Testis (tissue), 3 donors: ENCODE results near the gene WDR62. TPM values are rescaled to one million over a fixed set of nuclear protein-coding genes. Genes with fewer than 3 reads are reported as not detected.
A peak's percentile ranks its signal among the peaks of the same experiment; 100 is the strongest.

Source experiments
- DNase-seq: peaks from one replicate; pipeline ENCODE4 v3.0.0-alpha.2; 2019
- H3K27ac ChIP-seq, 2 donors: fragments of 200-600 bp; sonication (generic); one replicate each; pipeline ENCODE4 v1.5.1; 2019
- H3K27me3 ChIP-seq: fragments of 200-600 bp; sonication (generic); one replicate; pipeline ENCODE4 v1.5.1; 2019
- H3K36me3 ChIP-seq: fragments of 200-600 bp; sonication (generic); one replicate; pipeline ENCODE4 v1.5.1; 2017; ENCODE audit warnings: low read depth; ENCODE audit errors: missing control alignments
- H3K4me1 ChIP-seq: fragments of 200-600 bp; sonication (generic); one replicate; pipeline ENCODE4 v1.5.1; 2019
- H3K4me3 ChIP-seq, 2 donors: fragments of 200-600 bp; sonication (generic); one replicate each; pipeline ENCODE4 v1.5.1; 2017 to 2019
- H3K9me3 ChIP-seq: fragments of 200-600 bp; sonication (generic); one replicate; pipeline ENCODE4 v1.5.1; 2017
- CTCF ChIP-seq, 3 experiments: fragments of 450-650 bp in 2 of 3; fragments of 200-600 bp in 1 of 3; sonication (generic) in 1 of 3; IDR thresholded peaks; one replicate each; pipeline ENCODE4 v1.5.1; 2016 to 2019; ENCODE audit warnings: antibody characterized with exemption in 3 of 3, mild to moderate bottlenecking in 2 of 3, moderate library complexity in 1 of 3
- POLR2A ChIP-seq: fragments of 450-650 bp; IDR thresholded peaks from one replicate; pipeline ENCODE4 v1.6.1; 2017; ENCODE audit warnings: antibody characterized with exemption, mild to moderate bottlenecking, moderate library complexity
- WGBS, 2 donors: methylation state at CpG; one replicate each; pipeline ENCODE4 v1.1.5; 2018; 5-methylcytosine and 5-hydroxymethylcytosine counted together
- intact Hi-C: fragments of 100-400 bp; cut with DNase I; formaldehyde crosslinking; loops from one replicate; pipeline ENCODE4 v1.15.1; 2023; ENCODE audit warnings: low total_unique reads
- polyA plus RNA-seq: library from polyadenylated mRNA; stranded (reverse); fragments of 350-450 nt; fragmentation: Illumina TruSeq; extraction: RNeasy Lipid Tissue Mini Kit (QIAGEN cat#74804); gene quantifications from one replicate; pipeline ENCODE4 v1.2.3, GENCODE V29; 2014; ENCODE audit warnings: low read depth, low replicate concordance; ENCODE audit not compliant: insufficient read depth
- total RNA-seq, 2 donors: library from RNA; depleted of rRNA; stranded (reverse); fragments of >200 nt; gene quantifications; one replicate each; pipeline ENCODE4 v1.2.3, GENCODE V29; 2016

WDR62 gene
- total and polyA plus RNA-seq, 3 donors from 2014 or later = 72.3 to 178 (median 106) TPM

DNA sequence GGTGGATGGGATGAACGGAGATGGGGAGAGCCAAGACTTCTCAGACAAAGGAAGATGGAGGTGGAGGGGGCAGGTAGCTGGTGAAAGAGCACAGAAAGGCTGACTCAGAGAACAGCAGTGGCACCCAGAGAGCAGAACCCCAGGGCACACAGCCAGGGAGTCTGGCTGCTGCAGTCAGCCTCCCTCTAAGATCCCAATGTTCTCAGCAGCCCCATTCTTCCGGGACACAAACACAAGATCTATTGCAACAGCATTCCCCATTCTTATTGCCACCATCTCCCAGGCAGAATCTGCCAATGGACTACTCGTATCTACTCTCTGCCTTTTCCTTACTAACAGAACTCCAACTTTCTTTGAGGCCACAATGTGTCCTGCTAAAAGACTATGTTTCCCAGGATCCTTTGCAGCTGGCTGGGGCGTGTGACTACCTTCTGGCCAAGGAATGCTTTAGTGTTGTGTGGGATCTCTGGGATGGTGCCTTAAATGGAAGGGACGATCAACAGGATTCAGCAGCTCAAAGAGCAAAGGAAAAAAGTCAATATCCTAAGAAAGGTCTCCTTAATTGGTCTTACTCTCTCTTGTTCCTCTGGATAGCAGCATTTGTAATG, 8.2 kb upstream of the WDR62 start:
- 84 to 91% methylated on average over 5 of the region's 5 CpGs for WGBS, 2 donors
- Histone ChIP-seq H3K4me3 (no peak overlapping the region), H3K27me3 (no peaks in the 10 kb centered on the region), H3K4me1 (peaks cover 7% of the 10 kb centered on the region), H3K36me3 (no peaks in the 10 kb centered on the region), H3K27ac (no peak overlapping the region), H3K9me3 (no peaks in the 10 kb centered on the region)
- no peak for TF ChIP-seq CTCF (IDR thresholded peaks at IDR 0.05)
- no peak for TF ChIP-seq POLR2A
- intact Hi-C loops = no loop called here
- no peak for DNase-seq

DNA sequence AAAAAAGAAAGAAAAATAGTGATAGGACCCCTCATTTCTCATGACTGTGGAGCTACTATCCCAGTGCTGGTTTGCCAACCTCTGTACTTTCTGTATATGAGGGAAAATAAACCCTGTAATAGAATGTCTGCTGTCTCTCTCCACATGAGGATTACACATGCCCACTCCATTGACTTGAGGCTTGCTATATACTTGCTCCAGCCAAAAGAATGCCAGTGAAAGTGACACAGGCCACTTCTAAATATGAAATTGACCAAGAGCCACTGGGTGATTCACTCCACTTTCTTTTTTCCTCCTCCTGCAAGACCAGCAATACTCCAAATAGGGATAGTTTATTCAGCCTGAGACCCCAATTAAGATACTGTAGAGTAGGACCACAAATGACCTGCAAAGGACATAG, 6.9 kb upstream of the WDR62 start:
- TF ChIP-seq POLR2A (no peak), CTCF (IDR thresholded peaks at IDR 0.05) (no peak)
- H3K9me3 ChIP-seq = no peaks in the 10 kb centered on the region
- peaks cover 3% of the 10 kb centered on the region for H3K4me1 ChIP-seq
- H3K4me3 ChIP-seq = no peak overlapping the region
- H3K36me3 ChIP-seq = no peaks in the 10 kb centered on the region
- intact Hi-C loops = no loop called here
- DNase-seq = no peak
- no peak overlapping the region for H3K27ac ChIP-seq
- no peaks in the 10 kb centered on the region for H3K27me3 ChIP-seq

DNA sequence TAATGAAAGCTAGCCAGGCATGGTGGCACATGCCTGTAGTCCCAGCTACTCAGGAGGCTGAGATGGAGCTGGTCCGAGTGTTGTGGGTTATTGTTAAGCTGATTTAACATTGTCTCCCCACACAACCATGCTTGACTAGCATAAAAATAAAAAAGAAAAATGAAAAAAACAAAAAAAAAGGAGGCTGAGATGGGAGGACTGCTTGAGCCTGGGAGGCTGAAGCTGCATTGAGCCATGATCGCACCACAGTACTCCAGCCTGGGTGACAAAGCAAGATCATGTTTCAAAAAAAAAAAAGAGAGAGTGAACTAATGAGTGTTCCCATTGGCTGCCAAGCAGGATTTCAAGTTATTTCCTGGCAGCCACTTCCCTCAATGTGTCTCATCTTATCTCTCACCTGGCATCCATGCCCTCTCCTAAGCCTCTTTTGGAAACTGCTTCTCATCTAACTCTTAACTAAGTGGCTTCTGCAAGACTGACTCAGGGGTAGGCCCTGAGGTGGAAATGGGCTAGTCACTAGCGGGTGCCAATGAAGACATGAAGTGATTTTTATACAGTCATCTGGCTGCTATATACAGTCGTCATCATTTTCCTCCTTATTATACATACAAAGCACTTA, 5.5 kb upstream of the WDR62 start:
- no peak overlapping the region for H3K27ac ChIP-seq

DNA sequence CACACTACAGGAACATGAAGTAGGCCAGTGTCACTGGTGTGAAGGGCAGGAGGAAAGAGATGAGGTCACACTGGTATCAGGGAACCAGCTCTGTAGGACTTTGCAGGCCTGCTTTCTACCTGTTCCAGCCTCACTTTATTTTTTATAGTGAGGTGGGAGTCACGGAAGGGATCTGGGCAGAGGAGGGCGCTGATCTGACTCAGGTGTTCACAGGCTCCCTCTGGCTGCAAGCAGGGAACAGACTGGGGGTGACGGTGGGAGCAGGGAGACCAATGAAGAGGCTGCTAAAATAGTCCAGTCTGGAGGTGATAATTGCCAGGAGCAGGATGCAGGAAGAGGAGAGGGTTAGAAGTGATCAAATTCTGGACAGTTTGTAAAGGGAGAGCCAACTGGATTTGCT, 3.5 kb upstream of the WDR62 start:
- DNase-seq = peak; percentile 26
- WGBS, 2 donors = 62 to 65% methylated on average over 3 of the region's 3 CpGs
- Histone ChIP-seq H3K4me1 (peaks cover 15% of the 10 kb centered on the region), H3K9me3 (no peaks in the 10 kb centered on the region), H3K27ac (no peak overlapping the region), H3K36me3 (no peaks in the 10 kb centered on the region), H3K27me3 (no peaks in the 10 kb centered on the region), H3K4me3 (no peak overlapping the region)
- TF ChIP-seq POLR2A = no peak
- no peak for TF ChIP-seq CTCF (IDR thresholded peaks at IDR 0.05)
- intact Hi-C loops = loop anchor here (10.0 kb wide), 1 partner anchor 724 kb away; the partner anchor contains the start of gene ZNF850

More for the DNA sequence above, 5.5 kb upstream of the WDR62 start:
- 86 to 88% methylated on average over 4 of the region's 4 CpGs for WGBS, 2 donors
- Histone ChIP-seq H3K4me1 (peaks cover 7% of the 10 kb centered on the region), H3K27me3 (no peaks in the 10 kb centered on the region), H3K9me3 (no peaks in the 10 kb centered on the region), H3K36me3 (no peaks in the 10 kb centered on the region), H3K4me3 (no peak overlapping the region)
- no peak for TF ChIP-seq CTCF (IDR thresholded peaks at IDR 0.05)
- intact Hi-C loops = no loop called here
- no peak for DNase-seq

- intact Hi-C loops = loop anchor here (10.0 kb wide), 1 partner anchor 723 kb away; the partner anchor contains the start of gene ZNF850
- 94 to 95% methylated on average over 4 of the region's 4 CpGs for WGBS, 2 donors
- DNase-seq = no peak
- no peak for TF ChIP-seq POLR2A
- TF ChIP-seq CTCF (IDR thresholded peaks at IDR 0.05) = no peak
- H3K36me3 ChIP-seq = no peaks in the 10 kb centered on the region
- no peak overlapping the region for H3K4me3 ChIP-seq
- H3K27me3 ChIP-seq = no peaks in the 10 kb centered on the region
- no peak overlapping the region for H3K27ac ChIP-seq
- peaks cover 16% of the 10 kb centered on the region for H3K4me1 ChIP-seq
- no peaks in the 10 kb centered on the region for H3K9me3 ChIP-seq
Measured at GRCh38 chr19:36051637-36052036, 3.1 kb upstream of the WDR62 start.
